ENCODE data around the gene FBXL3.
"Not testable (repeated sequence)": the region's sequence is repeated elsewhere in the genome, so short reads cannot be mapped to it uniquely, and the experiment has no call there.

Gene FBXL3

DNA sequence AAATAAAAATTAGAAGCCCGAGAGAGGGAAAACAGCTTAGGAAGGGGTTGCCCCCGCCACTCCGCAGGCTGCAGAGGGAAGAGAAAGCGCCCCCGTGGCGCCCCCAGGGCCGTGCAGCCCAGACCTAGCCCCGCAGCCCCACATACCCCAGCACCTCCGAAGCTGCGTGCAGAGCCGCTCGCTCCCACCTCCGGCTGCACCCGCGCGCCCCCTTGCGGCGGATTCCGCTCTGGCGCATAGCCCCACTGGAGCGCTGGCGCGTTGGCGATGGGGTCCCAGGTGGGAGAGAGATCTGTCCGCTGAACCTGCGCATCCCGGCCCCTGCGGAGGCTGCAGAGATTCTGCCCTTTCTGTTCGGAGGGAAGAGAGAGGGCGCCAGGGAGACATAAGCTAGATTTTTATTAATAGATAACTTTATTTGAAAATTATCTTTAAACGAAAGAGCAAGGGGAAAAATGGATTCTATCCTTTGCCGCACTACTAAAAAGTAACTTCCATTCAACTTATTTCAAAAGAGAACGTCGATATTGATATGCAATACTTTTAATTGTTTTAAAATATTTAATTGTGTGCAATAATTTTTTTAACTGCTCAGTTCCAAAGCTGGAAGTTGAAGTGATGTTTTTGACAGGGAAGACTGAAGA lies 46.8 kb downstream of the FBXL3 start:
- DNase-seq, result peak; percentile 85

DNA sequence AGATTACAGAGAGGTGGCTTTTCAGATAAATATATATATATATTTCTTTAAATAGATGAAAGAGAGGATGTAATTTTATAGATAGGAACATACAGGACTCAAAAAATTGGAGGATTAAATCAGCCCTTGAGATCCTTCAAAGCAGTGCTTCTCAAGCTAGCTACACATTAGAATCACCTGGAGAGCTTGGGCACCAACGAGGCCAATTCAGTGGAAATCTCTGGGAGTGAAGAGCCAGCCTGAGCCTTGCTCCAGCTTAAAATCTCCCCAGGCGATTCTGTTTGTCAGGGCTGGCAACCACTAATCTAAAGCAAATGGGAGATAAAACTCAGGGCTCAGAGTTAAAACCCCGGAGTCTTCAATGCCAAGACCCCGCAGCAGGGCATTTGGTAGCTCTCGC lies 50.0 kb downstream of the FBXL3 start:
- DNase-seq, result no peak

DNA sequence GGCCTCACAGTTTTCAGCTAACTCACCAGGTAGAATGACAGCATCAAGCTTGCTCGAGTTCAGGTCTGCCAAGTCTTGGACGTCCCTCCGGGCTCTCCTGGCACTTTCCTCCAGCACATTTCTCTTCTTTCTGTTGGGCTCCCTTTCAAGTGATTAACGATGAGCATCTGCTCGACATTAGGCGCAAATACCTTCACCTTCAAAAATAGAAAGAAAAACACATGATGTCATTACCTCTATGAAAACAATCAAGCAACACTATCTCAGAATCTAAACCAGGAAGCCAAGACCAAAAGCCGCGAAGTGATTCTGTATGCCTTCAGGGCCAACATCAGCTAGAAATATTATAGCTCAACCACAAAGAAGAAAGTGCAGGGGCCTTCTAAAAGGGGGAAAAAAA lies 50.5 kb downstream of the FBXL3 start:
- DNase-seq, result no peak

DNA sequence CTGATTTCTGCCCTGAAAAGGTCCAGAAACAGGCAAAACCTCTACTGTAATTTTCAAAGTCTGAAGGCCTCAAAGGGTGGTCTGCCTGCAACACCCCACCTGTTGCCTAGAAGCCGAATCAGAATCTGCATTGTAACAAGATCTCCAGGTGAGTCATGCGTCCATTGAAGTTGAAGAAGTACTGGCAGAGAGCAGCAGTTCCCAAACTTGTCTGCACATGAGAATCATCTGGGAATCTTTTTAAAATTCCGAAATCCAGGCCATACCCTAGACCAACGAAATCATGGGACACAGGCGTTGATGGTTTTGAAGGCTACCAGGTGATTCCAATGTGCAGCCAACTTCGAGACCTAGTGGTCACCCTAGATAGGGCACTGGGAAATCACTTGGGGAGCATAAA lies 51.1 kb downstream of the FBXL3 start:
- DNase-seq, result no peak

DNA sequence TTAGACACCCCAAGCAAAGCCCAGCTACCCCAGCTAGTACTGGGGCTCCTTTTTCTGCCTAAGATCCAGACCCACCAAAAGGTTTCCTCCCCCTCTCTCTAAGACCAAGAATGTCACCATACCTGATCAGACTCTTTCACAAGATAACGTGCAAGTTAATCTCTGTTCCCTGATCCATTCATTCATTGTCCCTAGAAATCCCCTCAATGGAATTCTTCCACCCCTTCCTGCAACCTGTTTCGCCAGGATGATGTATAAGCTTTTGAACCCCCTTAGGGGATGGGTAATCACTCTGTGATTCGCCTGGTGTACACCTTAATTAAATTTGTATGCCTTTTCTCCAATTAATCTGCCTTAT lies 52.4 kb downstream of the FBXL3 start:
- DNase-seq, result no peak

DNA sequence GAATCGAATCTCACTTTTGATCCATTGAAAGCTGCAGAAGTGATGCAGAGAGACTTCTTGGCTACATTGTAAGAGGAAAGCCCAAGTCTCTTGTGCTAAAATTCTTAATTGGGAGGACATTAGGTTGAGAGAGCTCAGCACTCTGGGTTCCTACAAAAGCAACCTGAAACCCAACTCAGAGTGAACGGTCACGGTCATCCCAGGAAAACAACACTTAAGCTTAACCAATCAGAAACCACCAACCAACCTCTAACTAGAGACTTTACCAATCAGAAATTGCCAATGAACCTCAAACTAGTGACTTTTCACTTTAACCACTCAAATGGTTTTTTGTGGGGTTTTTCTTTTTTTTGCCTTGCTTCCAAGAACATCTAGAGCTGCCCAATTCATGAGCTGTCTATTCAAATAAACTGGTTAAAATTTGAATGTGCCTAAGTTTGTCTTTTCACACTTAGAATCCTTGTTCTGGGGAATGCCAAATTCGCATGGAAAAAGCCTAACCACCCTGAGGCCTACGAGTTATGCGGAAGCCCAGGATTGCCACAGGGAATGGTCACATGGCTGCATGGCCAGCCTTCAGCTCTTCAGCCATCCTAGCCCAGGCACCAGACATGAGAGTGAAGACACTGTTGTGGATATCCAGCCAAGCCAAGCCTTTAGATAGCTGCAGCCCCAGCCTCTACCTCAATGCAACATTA lies 52.9 kb downstream of the FBXL3 start:
- DNase-seq, result no peak

DNA sequence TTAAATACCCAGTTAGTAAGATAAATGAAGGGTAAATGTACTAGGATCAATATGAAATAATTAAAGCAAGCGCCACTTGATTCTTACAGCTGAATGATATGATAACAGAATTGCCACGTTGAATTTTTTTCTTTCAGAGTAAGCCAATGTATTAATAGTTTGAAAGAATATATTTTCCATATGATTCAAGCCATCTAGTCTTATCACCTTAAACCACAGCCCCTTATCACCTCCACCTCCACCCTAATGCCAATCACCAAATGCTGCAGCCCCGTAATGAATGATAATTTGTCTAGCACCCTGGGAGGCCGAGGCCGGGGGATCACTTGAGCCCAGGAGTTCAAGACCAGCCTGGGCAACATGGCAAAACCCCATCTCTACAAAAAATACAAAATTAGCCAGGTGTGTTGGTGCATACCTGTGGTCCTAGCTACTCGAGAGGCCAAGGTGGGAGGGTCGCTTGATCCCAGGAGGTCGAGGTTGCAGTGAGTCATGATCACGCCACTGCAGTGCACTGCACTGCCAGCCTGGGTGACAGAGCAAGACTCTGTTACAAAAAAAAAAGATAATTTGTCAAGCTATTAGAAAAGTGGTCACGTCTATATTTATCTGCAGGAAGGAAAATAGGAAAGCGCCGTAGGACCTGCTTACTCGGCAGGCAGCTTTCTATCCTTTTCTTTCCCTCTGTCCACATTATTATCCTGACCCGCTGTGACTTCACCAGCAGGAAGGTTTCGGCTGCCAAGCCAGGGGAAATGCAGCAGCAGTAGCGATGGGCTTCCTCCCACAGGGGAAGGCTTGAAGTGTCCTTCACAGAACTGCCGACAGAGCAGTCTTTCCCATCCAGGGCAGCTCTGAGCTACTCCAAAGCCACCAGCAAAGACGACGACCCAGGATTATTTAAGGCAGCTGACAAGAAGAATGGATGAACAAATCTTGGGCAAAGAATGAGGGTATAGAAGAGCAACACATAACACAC lies 54.8 kb downstream of the FBXL3 start:
- no peak for DNase-seq

DNA sequence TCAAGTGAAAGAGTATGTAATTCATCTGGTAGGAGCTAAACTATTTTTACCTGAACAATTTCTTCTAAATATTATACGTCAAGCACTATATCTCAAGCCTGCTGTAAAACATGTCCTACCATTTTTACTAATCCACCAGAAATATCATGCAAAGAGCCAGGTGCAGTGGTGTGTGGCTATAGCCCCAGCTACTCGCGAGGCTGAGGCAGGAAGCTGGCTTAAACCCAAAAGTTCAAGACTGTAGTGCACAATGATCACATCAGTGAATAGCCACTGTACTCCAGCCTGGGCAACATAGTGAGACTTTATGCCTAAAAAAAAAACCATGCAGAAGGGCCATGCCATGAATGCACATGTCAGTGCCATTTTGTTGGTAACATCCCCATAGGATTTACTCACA lies 55.7 kb downstream of the FBXL3 start:
- no peak for DNase-seq

DNA sequence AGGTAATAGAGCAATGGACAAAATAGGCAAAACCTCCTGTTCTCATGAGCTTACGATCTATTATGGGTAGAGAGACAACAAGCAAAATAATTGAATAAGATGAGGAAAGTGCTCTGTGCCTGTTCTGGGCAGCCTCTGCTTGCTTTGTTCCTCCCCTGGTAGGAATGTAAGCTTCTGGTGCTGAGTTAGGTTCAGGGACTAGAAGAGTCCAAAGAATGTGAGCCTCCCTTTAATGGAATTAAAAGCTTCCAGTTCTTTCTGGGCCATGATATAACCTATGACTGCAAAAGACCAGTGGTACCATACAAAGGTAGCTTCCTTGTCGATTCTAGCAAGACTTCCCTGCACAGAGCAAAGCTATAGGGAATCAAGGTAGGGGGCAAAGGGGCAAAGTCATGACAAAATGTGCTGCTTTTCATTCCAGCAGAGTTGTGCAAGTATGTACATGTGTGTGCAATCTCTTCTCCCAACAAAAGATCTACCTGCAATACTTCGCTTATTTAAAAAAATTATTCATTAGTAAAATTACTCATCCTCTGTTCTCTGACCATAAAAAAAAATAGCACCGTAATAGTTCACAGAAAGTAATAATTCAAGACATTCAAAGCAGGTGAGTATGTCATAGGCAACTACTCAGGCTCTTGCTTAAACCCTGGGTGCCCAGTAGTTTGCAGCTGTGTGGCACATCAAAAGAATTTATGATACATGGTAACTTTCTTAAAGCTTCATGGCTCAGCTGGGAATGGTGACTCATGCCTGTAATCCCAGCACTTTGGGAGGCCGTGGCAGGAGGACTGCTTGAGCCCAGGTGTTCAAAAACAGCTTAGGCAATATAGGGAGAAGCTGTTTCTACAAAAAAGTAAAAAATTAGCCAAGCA lies 57.2 kb downstream of the FBXL3 start:
- DNase-seq, result no peak

DNA sequence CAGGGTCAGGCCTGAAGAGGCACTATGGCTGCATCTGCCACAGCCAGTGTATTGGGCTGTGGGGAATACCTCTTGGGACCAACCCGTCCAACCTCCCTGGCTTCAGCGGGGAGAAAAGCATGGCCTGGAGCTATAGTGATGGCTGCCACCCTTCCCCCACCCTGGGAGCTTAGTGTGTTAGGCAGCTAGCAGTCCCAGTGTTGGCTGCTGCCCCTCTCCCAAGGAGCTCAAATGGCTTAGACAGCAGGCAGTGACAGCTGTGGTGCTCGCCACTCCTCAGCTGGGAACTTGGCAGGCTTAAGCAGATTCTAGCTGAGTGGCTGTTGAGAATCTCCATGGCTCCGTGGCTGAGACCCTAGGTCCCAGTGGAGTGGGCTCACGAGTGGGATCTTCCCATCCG lies 58.9 kb downstream of the FBXL3 start:
- DNase-seq, result peak; percentile 65

DNA sequence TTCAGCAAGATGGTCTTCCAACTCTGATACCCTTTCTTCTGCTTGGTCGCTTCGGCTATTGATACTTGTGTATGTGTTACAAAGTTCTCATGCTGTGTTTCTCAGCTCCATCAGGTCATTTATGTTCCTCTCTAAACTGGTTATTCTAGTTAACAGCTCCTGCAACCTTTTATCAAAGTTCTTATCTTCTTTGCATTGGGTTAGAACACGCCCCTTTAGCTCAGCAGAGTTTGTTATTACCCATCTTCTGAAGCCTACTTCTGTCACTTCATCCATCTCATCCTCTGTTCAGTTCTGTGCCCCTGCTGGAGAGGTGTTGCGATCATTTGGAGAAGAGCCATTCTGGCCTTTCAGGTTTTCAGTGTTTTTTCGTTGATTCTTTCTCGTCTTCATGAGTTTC lies 59.9 kb downstream of the FBXL3 start:
- no peak for DNase-seq

DNA sequence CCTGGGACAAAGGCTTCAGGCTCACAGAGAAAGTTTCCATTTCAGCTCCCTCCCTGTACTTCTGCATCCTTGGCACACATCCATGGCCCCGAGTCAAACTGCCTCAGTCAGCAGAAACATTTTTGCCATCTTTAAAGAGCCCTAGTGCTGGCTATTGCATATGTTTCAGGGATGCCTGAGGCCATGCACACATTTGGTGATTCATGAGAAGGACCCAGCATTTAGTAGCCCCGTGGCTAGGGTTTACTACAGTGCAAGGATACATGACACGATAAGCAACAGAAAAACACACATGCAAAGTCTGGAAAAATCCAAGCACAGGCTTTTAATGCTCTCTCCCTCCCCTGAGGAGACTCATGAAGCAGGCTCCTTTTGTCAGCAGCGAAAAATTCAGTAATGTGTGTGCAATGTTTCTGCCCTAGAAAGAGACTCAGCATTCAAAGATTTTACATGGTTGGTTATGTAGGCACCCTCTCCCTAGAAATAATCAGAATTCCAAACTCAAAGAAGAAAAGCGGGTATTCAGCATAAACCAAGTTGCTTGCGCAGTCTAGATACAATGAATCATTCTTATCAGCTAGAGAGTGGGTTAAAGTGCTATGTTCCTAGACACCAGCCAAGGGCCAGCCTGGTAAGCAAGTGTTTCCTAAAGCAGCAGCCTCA lies 61.1 kb downstream of the FBXL3 start:
- DNase-seq, result peak; percentile 88

DNA sequence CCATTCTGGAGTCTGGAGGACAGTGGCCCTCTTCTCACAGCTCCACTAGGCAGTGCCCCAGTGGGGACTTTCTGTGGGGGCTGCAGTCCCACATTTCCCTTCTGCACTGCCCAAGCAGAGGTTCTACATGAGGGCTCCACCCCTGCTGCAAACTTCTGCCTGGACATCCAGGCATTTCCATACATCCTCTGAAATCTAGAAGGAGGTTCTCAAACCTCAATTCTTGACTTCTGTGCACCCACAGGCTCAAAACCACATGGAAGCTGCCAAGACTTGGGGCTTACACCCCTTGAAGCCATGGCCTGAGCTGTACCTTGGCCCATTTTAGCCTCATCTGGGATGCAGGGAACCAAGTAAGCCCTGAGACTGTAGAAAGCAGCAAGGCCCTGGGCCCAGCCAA lies 67.2 kb downstream of the FBXL3 start:
- not testable (repeated sequence) for DNase-seq

DNA sequence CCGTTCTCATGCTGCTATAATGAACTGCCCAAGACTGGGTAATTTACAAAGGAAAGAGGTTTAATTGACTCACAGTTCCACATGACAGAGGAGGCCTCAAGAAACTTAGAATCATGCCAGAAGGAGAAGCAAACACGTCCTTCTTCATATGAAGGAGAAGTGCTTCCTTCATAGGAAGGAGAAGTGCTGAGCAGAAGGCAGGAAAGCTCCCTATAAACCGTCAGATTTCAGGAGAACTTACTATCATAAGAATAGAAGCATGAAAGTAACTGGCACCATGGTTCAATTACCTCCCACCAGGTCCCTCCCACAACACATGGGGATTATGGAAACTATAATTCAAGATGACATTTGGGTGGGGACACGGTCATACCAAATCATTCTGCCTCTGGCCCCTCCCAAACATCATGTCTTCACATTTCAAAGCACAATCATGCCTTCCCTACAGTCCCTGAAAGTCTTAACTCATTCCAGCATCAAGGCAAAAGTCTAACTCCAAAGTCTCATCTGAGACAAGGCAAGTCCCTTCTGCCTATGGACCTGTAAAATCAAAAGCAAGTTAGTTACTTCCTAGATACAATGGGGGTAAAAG lies 68.0 kb downstream of the FBXL3 start:
- no peak for DNase-seq

DNA sequence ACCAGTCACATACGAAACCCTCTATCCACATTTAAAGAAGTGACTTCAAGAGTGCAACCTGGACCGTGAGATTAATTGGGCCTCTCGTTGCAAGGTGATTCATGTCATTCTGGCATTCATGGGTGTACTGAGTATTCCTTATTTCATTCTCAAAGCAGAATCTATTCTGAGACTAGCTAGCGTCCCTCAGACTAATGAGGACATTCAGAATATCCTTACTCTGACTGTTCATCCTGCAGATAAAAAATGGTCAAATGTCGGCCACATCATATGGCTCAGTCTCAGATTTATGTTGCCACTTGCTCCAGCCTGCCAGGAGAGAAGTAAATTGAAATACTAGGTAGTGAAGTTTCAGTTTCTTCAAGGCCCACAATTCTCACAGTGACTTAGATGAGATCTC lies 71.3 kb downstream of the FBXL3 start:
- DNase-seq, result no peak
